HG03354 (cell line): ENCODE measurements around the gene C6orf118.

Experiments
- ATAC-seq: cut with Tn5 transposase; IDR thresholded peaks from one replicate; pipeline ENCODE4 v1.9.1; 2021; ENCODE audit warnings: mild to moderate bottlenecking; ENCODE audit not compliant: unreplicated experiment, poor library complexity, severe bottlenecking

C6orf118 gene

GRCh38 chr6:165245701-165246100 is 63.7 kb downstream of the C6orf118 start:
- ATAC-seq: no peak

- ATAC-seq: no peak
Measured at GRCh38 chr6:165245287-165245686, 64.1 kb downstream of the C6orf118 start.

GRCh38 chr6:165244524-165245247 is 64.7 kb downstream of the C6orf118 start:
- ATAC-seq: no peak

GRCh38 chr6:165243801-165244200 is 65.6 kb downstream of the C6orf118 start:
- ATAC-seq: no peak

DNA sequence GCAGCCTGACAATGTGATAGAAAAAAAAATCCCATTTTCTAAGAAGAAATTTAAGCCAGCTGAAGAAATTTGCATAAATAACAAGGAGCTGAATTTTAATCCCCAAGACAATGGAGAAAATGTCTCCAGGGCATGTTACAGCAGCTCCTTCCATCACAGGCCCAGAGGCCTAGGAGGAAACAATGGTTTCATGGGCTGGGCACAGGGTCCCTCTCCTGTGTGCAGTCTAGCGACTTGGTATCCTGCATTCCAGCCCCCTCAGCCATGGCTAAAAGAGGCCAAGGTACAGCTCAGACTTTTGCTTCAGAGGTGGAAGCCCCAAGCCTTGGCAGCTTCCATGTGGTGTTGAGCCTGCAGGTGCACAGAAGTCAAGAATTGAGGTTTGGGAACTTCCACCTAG is 73.1 kb downstream of the C6orf118 start:
- ATAC-seq: no peak

DNA sequence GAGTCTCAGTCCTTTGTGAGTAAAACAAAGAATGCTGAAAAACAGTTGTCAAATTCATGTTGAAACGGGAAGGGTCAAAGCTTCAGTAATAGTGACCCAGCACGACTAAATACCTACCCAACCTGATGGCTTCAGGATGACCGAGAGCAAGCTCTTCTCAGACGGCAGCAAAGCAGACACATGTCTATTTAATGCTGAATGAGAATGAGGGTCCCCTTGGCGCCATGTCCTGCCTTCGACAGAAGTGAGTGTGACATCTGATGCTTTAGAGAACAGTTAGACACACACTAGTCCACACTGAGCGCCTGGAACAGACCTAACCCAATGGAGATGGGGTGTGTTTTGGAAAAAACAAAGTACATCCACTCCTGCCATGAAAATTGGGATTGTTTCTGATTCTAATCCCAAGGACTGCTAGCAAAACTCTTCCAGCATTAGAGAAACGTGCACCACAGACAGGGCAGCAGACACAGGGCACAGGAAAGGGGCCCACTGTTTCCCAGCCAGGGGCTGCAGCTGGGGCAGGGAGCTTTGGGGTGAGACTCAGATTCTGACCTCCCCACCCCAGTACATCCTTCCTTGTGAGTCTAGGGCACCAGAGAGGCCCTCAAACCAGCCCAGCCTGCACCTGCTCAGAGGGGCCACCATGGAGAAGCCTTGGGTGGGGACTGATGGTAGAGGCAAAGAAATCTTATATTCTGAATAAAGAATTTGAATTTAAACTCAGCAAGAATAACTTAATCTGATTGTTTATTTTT is 76.5 kb downstream of the C6orf118 start:
- ATAC-seq: no peak

DNA sequence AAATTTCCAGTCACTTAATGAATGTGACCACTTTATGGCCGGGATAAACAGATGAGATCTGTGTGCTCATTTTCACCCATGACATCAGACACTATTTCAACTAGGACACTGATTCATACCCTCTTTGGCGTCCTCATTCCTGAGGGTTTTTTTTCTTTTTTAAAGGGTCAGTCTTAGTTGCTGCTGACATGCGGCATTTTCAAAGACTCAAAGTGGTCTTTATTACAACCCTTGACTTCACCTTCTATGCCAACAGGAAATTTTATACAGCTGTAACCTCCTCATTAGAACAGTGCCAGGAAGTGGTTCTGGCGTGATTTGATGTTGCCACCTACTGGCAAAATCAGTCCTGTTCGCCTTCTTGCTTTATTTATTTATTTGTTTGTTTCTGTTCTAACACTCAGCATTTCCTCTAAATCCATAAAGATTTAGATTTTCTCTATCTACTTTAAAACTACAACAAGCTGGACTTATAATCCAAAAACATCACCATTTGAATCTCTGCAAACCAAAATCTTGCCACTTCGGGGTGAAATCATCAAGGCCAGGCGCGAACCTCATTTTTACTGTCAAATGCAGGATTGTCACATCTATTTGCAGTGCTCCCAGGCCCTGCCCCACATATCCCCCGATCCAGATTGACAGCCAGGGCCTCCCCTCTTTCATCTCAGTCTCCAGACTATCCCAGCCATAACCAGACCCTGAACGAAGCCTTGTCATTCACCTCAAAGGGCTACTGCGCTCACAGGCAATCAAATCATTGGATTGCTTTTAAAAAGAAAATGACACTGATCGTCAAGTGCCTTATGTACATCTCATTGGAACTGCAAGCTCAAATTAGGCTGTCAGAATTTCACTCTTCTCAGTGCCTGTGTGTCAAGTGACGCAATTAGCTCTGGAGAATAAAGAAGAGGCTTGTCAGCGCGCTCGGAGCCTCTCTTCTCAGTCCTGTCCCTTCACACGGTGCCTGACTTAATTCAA is 77.5 kb downstream of the C6orf118 start:
- no peak for ATAC-seq

DNA sequence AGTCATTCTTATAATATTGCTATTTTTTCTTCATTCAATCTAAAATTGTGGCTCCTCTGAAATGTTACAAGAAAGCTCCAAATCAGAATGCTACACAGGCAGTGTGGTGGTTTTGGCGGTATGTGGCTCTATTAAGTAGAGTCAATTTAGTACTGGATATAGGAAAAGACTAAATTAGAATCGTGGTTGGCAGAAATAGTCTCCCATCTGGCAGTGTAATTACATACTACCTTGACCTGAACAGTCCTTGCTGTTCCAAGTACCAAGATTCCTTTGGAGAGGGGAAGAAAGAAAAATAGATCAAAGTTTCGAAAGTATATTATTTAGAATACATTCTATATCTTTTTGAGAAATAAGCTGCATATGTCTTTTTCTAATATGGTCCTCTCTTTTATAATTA is 78.2 kb downstream of the C6orf118 start:
- no peak for ATAC-seq
